GM12874 (cell line): ENCODE results near the gene PRXL2B.

Experiments used
- TF ChIP-seq, protein P1 (sequence below): IDR thresholded peaks from 2 replicates; pipeline ENCODE4 v1.5.1; 2011; ENCODE audit warnings: low read depth, mild to moderate bottlenecking, control low read depth, low read length, moderate library complexity; ENCODE audit not compliant: insufficient read depth

Gene PRXL2B

DNA sequence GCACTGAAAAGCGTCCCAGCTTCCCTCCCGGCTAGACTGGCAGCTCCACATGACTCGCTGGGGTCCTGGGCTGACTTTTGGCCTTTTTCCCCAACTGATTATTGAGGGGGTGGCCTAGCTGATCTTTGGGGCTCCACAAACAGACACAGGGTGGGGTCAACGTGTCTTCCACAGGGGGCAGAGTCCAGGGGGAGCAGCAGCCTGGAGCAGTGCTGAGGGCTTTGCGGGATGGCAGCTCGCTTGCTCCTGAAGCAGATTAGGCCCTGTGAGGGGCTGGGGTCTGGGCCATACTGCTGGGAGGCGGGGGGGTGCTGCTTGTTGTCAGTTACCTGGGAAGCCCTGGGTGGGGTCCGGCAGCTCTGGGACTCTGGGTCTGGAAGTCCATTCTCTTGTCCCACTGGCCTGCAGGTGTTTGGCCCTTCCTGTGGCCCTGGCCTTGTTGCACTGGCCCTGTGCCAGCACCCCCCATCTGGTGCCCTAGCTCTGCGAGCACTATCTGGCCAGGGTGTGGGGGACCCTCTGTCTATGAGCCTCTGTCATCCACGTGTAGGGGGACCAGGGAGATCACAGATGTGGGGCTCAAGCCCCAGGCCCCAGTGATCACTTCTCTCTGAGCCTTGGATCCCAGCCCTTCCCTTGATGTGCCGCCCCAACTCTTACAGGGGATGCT lies 44.2 kb upstream of the PRXL2B start:
- TF ChIP-seq, protein P1, sequence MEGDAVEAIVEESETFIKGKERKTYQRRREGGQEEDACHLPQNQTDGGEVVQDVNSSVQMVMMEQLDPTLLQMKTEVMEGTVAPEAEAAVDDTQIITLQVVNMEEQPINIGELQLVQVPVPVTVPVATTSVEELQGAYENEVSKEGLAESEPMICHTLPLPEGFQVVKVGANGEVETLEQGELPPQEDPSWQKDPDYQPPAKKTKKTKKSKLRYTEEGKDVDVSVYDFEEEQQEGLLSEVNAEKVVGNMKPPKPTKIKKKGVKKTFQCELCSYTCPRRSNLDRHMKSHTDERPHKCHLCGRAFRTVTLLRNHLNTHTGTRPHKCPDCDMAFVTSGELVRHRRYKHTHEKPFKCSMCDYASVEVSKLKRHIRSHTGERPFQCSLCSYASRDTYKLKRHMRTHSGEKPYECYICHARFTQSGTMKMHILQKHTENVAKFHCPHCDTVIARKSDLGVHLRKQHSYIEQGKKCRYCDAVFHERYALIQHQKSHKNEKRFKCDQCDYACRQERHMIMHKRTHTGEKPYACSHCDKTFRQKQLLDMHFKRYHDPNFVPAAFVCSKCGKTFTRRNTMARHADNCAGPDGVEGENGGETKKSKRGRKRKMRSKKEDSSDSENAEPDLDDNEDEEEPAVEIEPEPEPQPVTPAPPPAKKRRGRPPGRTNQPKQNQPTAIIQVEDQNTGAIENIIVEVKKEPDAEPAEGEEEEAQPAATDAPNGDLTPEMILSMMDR, result no peak

DNA sequence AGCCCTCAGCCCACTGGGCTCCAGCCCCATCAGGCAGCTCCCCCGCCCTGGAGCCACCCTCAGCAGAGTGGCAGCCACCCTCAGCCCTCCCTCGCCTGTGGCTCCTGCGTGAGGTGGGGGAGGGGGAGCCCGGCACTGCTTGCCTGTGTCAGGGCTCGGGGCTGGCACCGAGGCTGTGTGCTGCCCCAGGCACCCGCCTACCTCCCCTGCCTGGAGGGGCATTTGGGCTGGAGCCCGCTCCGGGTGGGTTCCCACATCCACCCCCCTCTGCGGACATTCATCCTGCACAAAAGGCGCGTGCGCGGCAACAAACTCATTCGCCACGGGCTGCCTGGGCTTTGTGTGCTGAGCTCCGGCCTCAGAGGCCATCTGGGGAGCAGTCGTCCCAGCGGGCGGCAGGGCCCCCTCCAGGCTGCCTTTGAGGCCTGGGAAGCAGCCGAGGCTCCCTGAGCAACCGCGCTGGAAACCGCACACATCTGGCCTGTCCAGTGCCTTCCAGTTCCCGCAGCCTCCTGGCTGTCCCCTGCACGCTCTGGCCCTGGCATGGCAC lies 43.0 kb upstream of the PRXL2B start:
- TF ChIP-seq, protein P1, result no peak

DNA sequence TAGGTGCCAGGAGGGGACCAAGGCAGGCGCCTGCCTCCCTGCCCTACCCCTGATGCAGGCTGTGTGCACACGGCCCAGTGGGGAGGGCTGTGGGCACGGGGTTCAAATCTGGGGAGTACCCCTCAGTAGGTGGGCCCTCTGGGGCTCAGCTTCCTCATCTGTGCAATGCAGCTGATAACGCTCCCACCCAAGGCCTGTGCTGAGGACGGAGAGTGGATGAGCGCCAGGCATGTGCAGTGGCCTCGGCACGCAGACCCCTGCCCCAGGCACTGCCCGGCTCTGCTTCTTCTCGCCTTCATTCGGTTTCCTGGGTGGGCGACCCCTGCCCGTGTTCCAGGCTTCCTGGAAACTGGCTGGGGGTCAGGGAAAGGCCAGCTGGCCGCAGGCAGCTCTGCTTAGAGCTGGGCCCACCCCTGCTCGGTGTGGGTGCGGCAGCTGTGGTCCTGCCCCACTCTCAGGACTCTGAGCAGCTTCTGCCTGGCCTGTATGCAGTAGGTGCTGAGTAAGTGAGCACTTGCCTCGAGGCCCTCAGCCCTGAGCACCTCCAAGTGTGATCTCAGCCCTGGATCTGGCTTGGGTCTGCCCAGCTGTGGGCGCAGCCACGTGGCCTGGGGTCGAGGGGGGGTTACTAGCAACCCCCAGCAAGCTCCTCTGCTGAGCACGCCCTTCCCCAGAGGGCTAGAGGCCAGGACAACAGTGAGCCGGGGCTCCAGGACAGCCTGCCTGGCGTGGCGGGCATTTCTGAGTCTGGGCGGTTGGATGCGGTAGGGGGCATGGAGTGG lies 42.3 kb upstream of the PRXL2B start:
- TF ChIP-seq, protein P1, result no peak

DNA sequence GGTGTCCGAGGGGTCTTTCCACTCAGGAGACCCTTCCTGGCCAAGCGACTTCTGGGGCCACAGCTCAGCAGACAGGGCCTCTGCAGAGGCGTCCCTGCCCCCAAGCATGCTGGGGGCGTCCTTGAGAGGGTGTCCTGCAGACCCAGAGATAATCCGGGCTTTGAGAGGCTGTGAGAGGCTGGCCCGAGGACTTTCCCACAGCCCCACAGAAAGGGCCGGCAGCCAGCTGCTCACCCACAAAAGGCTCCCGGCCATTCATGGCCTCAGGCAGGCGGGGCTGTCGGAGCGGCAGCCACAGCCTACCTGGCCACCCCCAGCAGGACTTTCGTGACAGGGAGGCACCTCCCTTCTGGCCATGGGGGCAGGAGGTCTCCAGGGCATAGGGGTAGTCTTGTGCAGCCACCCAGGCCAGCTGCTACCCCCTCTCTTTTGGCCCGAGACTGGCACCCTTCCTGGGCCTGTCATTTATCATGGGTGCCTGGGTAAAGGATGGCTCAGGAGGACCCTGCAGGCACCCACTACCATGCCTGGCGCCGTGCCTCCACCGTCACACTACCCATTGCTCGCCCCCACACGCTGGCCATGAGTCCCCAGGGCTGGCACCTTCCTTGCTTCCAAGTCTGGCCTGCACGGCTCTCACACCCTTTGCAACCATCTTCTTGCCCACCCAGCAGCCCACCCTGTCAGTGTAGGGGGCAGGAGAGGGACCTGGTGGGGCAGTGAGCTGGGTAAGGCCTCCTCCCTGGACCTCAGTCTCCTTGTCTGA lies 41.5 kb upstream of the PRXL2B start:
- TF ChIP-seq, protein P1, result no peak

DNA sequence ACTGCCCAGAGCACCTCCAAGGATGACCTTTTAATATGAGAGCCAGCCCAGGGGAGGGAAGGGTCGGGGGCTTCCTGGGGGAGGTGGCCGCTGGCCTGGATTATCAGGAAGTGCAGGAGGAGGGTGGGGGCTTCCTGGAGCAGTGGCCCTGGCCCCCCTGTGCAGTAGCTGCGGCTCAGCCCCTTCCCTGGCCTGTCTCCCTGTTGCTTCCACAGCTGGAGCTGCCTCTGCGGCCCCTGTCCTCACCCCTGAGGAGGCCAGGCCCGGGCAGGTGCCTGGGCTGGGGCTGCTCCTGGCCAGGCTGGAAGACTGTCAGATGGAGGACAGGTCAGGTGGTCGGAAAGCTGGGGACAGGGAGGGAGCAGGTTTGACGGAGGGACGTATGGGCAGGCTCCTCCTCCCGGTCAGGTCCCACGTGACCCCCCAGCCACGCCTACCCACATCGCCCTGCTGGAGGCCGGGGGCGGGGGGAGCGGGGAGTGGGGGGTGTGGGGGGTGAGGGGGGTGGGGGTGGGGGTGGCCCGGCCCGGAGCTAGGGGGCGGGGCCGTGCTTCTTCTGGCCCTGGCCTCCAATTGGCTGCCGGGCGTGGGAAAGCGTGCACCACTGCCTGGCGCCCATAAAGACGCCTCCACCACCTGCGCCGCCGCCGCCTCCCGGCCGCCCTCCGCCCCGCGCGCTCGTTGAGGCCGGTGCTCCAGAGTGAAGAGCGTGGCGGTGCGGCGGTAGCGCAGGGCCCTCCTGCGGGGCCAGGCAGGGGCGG lies 40.6 kb upstream of the PRXL2B start:
- TF ChIP-seq, protein P1, result no peak

DNA sequence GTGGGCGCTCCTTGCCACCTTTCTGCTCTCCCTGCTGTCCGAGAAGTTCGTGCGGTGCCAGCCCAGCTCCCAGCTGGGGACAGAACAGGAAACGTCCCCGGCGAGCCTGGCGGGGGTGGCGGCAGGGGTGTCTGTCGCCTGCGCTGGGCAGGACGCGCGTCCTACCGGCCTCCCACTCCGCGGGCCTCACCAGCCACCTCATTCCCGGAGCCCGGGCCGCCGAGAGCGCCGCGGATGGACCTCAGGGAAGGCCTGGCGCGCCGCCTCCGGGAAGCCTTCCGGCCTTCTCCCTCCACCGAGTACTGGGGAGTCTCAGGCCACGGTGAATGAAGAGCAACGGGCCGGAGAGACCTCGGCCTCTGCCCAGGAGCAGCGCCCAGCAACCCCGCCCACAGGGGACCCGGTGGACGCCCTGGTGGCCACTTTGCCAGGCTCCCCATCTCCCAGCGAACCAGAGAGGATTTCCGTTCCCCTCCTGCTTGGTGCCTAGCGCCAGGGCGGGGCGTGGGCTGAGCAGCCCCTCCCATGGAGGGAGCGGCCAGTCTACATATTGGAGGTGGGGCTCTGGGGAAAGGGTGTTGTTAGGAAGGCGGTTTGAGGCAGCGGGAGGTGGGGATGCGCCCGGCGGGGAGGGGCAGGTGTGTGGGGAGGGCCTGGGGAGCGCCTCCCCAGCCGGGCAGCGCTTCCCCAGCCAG lies 39.9 kb upstream of the PRXL2B start:
- TF ChIP-seq, protein P1, result no peak
